ENCODE measurements around the gene SLC35G1. TPM values are rescaled to one million over a fixed set of nuclear protein-coding genes. Genes with fewer than 3 reads are reported as not detected.

SLC35G1 gene
- total and polyA plus RNA-seq, 2 of the 13 experiments (the other 11 are each of a cell fraction or from before 2014, with no cell fraction given): 2.5 to 4.5 TPM

- no peaks in the 10 kb centered on the region for H4K20me1 ChIP-seq (ENCODE audit: insufficient read depth, low read length)
- no peak overlapping the region for H3K27ac ChIP-seq (ENCODE audit: extremely low read length, insufficient read depth, low read length)
- H2AFZ ChIP-seq (ENCODE audit: low read length): no peak overlapping the region
- no peak overlapping the region for H3K9ac ChIP-seq (ENCODE audit: insufficient read depth, low read depth, low read length)
- FAIRE-seq (no peak), ATAC-seq (no peak), DNase-seq (ENCODE audit: low spot score) (no peak)
- H3K4me3 ChIP-seq (replicated peaks in 1 of 3; ENCODE audit: insufficient read depth in 1 of 3, low read depth in 2 of 3, low read length in 3 of 3): no peak overlapping the region
- H3K9me3 ChIP-seq (ENCODE audit: low read length): peaks cover 6% of the 10 kb centered on the region; the same call in 1 of the 2 replicates
- intact Hi-C loops (cut with micrococcal nuclease; ENCODE audit: unreplicated experiment) (no loop called here), in situ Hi-C loops (cut with HindIII; ENCODE audit: extremely low pct_ligation_motif_present, low pct_unique_long_range_greater_than_20kb) (no loop called here)
- H3K27me3 ChIP-seq (ENCODE audit: control insufficient read depth in 1 of 2, insufficient read depth in 2 of 2, low read length in 2 of 2): peaks cover 0 to 32% of the 10 kb centered on the region in 2 experiments; a peak in 3 of 5 replicates
- H3K4me1 ChIP-seq (ENCODE audit: insufficient read depth, low read length): no peaks in the 10 kb centered on the region
- H3K36me3 ChIP-seq (replicated peaks in 1 of 2; ENCODE audit: control insufficient read depth in 1 of 2, insufficient read depth in 2 of 2, low read length in 2 of 2): no peaks in the 10 kb centered on the region
- CTCF ChIA-PET (ENCODE audit: low intra/inter-chr PET ratio, low total read pairs): no interaction called here
- POLR2A ChIA-PET: no interaction called here
- TF ChIP-seq DNMT1 (CRISPR knock-in tag; IDR thresholded peaks at IDR 0.05): no peak
- no peak overlapping the region for H3K4me2 ChIP-seq (ENCODE audit: low read depth, low read length)
- BruUV-seq (replicated peaks): no TSS peak
- 27% methylated on average over 3 of the region's 3 CpGs for WGBS (ENCODE audit: low lambda C conversion rate)
- no peaks in the 10 kb centered on the region for H3K79me2 ChIP-seq (ENCODE audit: insufficient read depth, low read length)
These were observed 42.6 kb upstream of the SLC35G1 start for GRCh38 chr10:93851169-93851568.

- in situ Hi-C loops (cut with HindIII; ENCODE audit: extremely low pct_ligation_motif_present, low pct_unique_long_range_greater_than_20kb): no loop called here
- Histone ChIP-seq H3K4me2 (ENCODE audit: low read depth, low read length) (no peak overlapping the region), H2AFZ (ENCODE audit: low read length) (no peak overlapping the region), H3K27ac (ENCODE audit: extremely low read length, insufficient read depth, low read length) (no peak overlapping the region), H4K20me1 (ENCODE audit: insufficient read depth, low read length) (no peaks in the 10 kb centered on the region), H3K27me3 (ENCODE audit: control insufficient read depth in 1 of 2, insufficient read depth in 2 of 2, low read length in 2 of 2) (peaks cover 0 to 32% of the 10 kb centered on the region in 2 experiments; a peak in 3 of 5 replicates), H3K4me1 (ENCODE audit: insufficient read depth, low read length) (no peaks in the 10 kb centered on the region), H3K9me3 (ENCODE audit: low read length) (peaks cover 6% of the 10 kb centered on the region; the same call in 1 of the 2 replicates), H3K9ac (ENCODE audit: insufficient read depth, low read depth, low read length) (no peak overlapping the region), H3K79me2 (ENCODE audit: insufficient read depth, low read length) (no peaks in the 10 kb centered on the region), H3K36me3 (replicated peaks in 1 of 2; ENCODE audit: control insufficient read depth in 1 of 2, insufficient read depth in 2 of 2, low read length in 2 of 2) (no peaks in the 10 kb centered on the region), H3K4me3 (replicated peaks in 1 of 3; ENCODE audit: insufficient read depth in 1 of 3, low read depth in 2 of 3, low read length in 3 of 3) (no peak overlapping the region)
- WGBS (ENCODE audit: low lambda C conversion rate): 42% methylated on average over 4 of the region's 4 CpGs
- DNase-seq (ENCODE audit: low spot score): no peak
- ATAC-seq: no peak
- intact Hi-C loops (cut with micrococcal nuclease; ENCODE audit: unreplicated experiment): no loop called here
- ChIA-PET CTCF (ENCODE audit: low intra/inter-chr PET ratio, low total read pairs) (no interaction called here), POLR2A (no interaction called here)
- no peak for FAIRE-seq
- BruUV-seq (replicated peaks): no TSS peak
- TF ChIP-seq ZNF160 (CRISPR knock-in tag; IDR thresholded peaks at IDR 0.05) (no peak), SPEN (CRISPR knock-in tag; IDR thresholded peaks at IDR 0.05; ENCODE audit: low read depth) (no peak), PHF5A (CRISPR knock-in tag; IDR thresholded peaks at IDR 0.05; ENCODE audit: low read depth, unreplicated experiment) (no peak), FLYWCH1 (CRISPR knock-in tag; IDR thresholded peaks at IDR 0.05) (no peak), FOXA3 (CRISPR knock-in tag; IDR thresholded peaks at IDR 0.05) (no peak), SOX6 (IDR thresholded peaks at IDR 0.05) (no peak), SOX6 (CRISPR knock-in tag; IDR thresholded peaks at IDR 0.05) (no peak), CHCHD3 (CRISPR knock-in tag; IDR thresholded peaks at IDR 0.05) (no peak), IRF9 (CRISPR knock-in tag; IDR thresholded peaks at IDR 0.05; ENCODE audit: borderline replicate concordance) (no peak), ZBTB20 (CRISPR knock-in tag; IDR thresholded peaks at IDR 0.05; ENCODE audit: borderline replicate concordance, low read depth) (no peak), ZNF768 (CRISPR knock-in tag; IDR thresholded peaks at IDR 0.05) (no peak), SP140L (CRISPR knock-in tag; IDR thresholded peaks at IDR 0.05; ENCODE audit: borderline replicate concordance) (no peak), DRAP1 (CRISPR knock-in tag; IDR thresholded peaks at IDR 0.05) (no peak), USF2 (IDR thresholded peaks at IDR 0.05; ENCODE audit: low read depth, low read length) (no peak), USF2 (CRISPR knock-in tag; IDR thresholded peaks at IDR 0.05; ENCODE audit: borderline replicate concordance) (no peak), ZFP36L1 (CRISPR knock-in tag; IDR thresholded peaks at IDR 0.05) (no peak)
These were observed 41.2 kb upstream of the SLC35G1 start for GRCh38 chr10:93852476-93853095.

All from HepG2 (cell line).